Caki2 (cell line): ENCODE results near the gene ESD. TPM values are rescaled to one million over a fixed set of nuclear protein-coding genes. Genes with fewer than 3 reads are reported as not detected.

ENCODE experiments used
- DNase-seq: peaks from one replicate; pipeline ENCODE4 v3.0.0-alpha.2; 2015; ENCODE audit warnings: low read depth
- in situ Hi-C: cut with HindIII; loops from 2 replicates; pipeline ENCODE4 v1.10.0; 2016; ENCODE audit warnings: low sequenced_read_pairs, low pct_unique_long_range_greater_than_20kb, mixed read lengths
- total RNA-seq: library from RNA; depleted of rRNA; stranded (reverse); fragments of >200 nt; shearing (Covaris generic); gene quantifications from 2 replicates; pipeline ENCODE4 v1.2.3, GENCODE V29; 2014; ENCODE audit warnings: low replicate concordance

ESD gene
- total RNA-seq, 1 experiment from 2014 or later, result 105 TPM

DNA sequence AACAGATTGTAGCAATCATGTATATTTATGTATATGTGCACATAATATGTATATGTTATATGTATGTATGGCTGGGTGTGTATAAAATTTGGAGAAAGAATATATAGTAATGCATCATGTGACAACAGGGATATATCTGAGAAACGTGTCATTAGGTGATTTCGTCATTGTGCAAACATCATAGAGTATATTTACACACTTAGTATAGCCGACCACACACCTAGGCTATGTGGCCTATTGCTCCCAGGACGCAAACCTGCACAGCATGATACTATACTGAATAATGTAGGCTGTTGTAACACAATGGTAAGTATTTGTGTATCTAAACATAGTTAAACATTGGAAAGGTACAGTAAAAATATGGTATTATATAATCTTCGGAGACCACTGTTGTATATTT lies 43.8 kb downstream of the ESD start:
- in situ Hi-C loops, result no loop called here
- no peak for DNase-seq

DNA sequence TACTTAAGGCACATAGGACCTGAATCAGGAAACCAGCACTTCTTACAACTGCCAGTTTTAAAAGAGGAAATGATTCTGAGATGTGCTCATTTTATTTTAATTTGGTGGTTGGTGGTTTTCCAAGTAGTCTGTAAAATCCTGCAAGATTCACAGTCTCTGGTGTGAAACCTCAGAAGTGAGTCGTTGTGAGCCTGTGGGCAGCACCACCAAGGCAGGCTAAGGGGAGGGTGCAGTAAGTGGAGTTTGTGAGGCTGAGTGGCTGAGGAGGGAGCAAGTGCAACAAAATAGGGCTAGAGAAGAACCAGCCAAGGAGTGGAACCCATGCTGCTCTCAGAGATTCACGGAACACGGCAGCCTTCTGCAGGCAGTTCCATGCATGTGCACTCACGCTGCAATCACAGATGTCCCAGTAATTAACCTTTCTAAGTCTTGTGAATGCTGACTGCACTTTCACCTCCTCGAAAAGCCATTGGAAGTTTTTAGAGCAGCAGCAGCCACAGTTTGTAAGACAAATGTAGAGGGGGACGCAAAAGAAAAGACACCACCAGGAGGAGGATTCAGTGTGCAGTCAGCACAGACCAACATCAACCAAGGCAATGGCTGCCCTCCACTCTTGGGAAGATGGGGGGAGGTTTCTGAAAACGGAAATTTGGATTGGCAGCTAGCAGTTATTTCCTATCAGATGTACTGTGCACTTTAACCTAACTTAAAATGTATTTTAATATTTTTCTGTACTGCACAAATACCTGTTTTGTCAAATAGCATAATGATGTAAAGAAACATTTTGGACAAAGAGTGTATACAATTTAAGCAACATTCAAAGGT lies 44.9 kb downstream of the ESD start:
- DNase-seq, result no peak
- in situ Hi-C loops, result no loop called here

DNA sequence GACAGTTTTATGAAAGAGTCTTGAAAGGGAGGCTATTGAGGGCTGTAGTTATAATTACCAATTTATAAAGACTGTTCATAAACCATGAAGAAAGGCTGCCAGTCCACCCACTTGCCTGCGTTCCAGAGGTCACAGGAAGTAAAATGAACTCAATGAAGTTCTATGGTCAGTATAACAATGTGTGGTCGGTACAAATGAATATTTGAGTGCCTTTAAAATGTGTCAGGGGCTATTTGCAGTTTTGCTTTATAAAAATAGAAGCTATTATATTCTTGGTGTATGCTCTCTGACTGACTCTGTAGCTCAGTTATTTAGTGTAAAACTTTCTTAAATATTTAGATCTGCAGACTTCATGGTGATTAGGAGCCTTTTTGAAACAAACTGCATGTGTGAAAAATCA lies 47.0 kb downstream of the ESD start:
- DNase-seq, result no peak
- in situ Hi-C loops, result no loop called here

DNA sequence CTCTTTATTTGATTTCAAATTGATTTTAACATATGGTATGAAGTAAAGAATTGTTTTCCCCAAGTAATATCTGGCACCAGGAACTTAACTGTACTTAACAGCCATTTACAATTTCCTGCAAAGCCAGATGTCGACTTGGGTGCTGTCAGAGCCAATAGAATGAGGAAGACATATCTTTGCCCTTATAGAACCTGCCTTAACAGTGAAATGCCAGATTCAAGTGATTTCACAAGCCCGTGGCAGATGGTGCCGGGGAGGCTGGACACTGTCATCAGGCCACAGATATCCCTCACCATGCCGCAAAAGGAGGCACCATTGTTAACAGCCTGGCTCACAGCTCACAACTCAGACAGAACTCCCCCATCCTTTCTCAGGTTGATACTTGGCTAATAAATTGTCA lies 48.7 kb downstream of the ESD start:
- in situ Hi-C loops, result no loop called here

DNA sequence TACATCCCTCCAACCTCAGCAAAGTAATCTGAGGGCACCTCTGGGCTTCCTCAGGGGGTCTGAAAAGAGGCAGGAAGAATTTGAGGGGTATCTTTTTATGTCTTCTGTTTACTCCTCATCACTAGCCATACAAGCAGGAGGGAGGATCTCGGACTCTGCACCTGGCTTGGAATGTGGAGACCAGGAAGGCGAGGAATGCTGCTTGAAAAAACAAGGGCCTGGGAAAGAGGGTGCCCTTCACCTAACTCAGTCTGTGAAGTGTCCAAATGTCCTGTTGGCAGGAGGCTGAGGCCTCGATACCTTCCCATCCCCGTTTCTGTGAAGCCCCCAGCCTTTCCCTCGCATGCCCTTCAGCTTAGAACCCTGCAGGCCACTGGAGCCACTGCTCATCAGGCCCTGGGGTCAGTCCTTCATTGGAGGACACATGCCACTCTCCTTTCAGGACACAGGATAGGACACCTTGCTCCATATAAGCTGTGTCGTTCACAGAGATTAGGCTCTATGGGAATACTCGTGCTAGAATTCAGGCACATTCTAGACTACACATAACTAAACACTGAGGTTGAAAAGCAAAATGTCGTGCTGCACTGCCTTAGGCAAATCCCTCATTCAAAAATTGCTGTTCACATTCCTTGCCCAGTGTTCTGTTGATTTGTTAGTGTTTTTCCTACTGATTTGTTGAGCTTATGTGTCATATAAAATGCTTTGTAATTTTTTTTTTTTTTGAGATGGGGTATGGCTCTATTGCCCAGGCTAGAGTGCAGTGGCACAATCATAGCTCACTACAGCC lies 49.7 kb downstream of the ESD start:
- DNase-seq, result no peak
- in situ Hi-C loops, result no loop called here

More for the DNA sequence above, 48.7 kb downstream of the ESD start:
- no peak for DNase-seq

DNA sequence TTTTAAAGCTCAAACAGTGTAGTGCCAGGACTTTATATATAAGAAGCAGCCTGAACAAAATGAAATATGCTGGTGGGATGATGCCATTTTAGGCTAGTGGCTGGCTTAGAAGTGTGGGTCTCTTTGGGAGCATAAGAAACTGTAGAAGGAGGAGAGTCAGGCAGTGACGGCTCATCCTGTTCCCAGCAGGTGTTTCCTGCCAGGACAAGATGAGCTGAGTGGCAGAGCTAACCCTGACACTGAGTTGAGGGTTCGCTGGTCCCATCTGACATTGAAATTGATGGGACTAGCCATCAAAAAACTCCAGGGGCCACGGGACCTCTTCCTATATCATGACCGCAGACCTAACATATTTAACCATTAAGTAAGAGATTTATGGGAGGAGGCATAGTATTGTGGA lies 51.3 kb downstream of the ESD start:
- in situ Hi-C loops, result no loop called here
- no peak for DNase-seq

DNA sequence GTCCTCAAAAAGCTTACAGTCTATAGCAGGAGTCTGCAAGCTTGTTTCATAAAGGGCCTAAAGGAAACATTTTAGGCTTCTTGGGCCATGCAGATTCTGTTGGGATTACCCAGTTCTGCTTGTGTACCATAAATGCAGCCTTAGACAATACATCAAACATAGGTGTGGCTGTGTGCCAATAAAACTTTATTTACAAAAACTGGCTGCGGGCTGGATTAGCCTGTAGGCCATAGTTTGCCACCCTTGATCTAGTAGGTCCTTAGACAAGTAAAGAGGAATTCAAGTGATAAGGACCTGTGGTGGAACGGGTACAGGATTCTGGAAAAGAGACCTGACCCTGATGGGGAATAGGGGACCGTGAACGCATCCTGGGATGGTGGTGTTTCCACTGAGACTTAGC lies 51.9 kb downstream of the ESD start:
- in situ Hi-C loops, result no loop called here
- no peak for DNase-seq

DNA sequence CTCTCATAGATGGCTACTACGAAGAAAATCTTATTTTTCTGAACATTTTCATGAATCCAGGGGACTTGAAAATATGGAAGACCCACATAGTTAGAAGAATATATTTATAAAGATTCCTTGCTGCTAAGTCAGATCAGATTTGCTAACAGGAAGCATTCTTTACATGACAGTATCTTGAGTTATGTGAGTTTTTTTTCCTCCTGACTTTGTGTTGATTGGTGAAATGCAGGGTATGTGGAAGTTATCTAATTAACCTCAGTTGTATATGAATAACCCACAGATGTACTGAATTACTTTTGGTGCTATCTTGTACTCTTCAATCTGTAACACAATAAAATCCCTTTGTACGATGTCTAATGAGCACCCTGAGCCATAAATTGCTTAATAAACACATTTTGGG lies 53.8 kb downstream of the ESD start:
- DNase-seq, result no peak
- in situ Hi-C loops, result no loop called here

DNA sequence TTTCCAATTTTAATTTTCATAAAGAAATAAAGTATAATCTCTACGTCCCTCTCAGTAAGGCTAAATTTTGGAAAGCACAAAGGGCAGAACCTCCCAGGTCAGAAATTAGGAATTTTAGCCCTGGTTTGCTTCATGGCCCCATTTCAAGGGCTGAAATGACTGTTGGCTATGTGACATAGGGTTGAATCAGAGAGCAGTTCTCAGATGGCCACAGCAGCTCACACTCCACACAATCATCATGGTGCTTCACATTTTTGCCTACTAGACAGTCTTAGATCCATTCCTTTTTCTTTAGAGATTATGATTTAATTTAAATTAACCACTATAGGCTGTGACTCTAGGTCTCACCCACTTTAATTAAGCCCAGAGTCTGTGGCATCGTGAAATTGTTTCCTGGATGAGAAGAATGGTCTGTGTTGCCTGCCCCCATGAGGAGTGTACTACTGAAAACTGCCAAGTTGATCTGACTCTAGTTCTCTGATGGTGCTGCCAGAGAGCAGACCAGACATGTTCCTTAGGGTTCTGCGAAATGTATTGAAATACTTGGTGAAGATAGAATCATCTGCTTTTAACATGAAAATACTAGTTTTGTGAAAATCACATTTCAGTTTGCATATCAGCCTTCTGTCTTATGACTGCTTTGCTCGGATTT lies 57.4 kb downstream of the ESD start:
- in situ Hi-C loops, result no loop called here
- DNase-seq, result no peak

DNA sequence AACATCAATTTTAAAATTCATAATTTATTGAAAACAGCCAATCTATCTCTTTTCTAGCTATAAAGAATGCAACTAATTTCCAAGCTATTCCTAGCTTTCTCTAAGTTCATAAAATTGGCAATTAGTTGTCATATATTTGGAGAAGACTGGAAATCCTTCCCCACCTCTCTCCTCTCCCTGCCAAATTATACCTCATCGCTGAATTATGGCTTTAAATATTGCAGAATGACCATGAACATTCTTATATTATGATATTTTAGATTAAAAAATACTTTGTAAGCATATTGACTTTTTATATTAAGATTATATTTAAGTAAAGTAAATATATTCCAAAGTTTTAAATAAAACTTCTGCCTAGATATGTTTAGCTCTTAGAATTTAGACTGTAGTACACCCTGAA lies 58.2 kb downstream of the ESD start:
- in situ Hi-C loops, result no loop called here
- no peak for DNase-seq

DNA sequence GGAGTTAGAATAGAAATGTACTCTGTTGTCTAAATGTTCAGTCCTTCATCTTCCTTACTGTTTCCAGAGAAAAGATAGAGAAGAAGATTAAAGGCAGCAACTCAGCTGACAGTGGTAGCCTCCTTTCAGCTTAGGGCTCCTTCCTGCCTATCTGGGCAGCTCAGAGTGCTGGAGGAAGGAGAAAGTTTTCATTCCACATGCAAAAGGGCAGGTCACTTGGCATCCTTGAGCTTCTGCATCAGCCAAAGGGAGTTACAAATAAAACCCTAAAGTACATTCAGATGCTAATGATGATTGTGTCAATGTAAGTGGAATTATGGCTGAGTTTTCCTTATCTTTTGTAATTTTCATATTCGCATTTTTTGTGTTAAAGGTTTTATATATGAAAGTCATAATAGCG lies 58.9 kb downstream of the ESD start:
- in situ Hi-C loops, result no loop called here
- DNase-seq, result no peak

DNA sequence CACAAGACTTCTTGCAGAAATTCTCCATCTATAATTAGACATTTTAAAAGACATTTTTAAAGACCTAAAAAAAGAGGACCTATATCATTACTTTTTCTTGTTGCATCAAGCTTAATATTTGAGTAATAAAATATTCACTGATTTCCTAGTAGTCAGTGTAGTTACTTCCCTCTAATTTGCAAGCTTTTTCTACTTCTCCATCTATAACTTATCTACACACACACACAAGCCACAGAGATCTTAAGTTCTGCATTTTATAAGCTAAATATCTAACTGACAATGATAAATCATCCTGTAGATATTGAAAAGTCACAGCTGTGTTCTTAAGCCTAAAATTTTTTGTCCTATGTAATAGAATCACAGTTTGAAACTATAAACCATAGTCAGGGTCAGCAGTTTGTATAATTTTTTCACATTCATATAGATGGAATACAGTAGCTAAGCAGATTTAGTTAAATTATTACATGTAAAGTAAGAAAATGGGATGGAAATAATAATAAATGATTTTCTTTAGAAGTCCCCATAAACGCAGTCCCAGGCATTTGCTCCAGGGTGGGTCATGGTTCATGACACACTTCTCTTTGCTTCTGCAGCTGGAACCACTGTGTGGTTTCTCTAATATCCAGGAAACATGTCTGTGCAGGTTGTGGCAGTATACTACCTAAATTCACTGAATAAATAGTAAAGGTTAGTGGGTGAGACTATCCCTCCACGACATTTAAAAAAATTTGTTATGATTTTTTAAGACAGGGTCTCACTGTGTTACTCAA lies 60.2 kb downstream of the ESD start:
- in situ Hi-C loops, result no loop called here
- no peak for DNase-seq

DNA sequence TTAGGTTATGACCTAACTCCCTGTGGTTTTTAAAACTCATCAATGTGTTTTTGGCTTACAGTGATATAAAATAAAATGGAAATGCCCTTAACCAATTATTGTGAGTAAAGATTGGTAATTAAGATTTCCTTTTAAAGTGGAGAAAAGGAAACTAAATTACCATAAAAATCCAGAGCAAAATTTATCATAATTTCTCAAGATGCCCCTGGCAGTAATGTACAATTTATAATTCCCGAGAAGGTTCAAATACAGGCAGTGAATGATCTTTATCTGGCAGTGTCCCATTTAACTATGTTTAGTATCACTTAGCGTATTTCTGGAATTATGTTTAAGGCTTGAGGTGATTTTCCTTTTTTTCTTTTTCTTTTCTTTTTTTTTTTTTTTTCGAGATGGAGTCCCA lies 61.5 kb downstream of the ESD start:
- DNase-seq, result no peak
- in situ Hi-C loops, result no loop called here

DNA sequence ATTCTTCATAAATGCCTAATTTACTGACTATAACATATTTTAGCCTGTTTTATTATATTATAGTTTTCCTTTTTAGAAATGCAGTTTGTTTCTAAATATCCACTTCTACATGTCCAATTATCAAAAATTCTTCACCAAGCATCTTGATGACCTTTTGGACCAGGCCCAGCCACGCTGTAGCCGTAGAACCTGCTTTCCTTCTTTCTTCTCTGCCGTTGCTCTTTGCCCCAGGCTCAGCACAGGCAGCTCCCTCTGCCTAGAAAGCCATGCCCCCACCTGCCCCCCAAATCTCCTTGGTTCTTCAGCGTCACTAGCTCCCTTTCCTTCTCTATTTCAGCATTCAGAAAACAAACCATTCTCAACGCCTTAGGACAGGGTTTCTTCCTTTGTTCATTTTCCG lies 65.4 kb downstream of the ESD start:
- no peak for DNase-seq
- in situ Hi-C loops, result no loop called here

DNA sequence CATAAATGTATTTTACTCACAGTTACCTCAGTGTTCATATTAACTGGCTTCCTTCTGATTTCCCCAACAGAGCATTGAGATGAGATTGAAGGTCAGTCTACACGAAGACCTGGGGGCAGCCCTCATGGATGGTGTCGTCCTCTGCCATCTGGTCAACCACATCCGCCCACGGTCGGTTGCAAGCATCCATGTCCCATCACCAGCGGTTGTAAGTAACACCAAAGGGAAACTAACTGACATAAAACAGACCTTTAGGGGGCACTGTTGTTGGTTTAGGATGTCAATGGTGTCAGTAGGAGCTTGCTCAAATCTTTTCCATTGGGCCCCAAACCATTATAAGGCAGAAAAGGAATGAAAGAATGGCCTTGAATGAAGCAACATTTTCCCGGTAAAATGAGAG lies 68.2 kb downstream of the ESD start:
- no peak for DNase-seq
- in situ Hi-C loops, result no loop called here

DNA sequence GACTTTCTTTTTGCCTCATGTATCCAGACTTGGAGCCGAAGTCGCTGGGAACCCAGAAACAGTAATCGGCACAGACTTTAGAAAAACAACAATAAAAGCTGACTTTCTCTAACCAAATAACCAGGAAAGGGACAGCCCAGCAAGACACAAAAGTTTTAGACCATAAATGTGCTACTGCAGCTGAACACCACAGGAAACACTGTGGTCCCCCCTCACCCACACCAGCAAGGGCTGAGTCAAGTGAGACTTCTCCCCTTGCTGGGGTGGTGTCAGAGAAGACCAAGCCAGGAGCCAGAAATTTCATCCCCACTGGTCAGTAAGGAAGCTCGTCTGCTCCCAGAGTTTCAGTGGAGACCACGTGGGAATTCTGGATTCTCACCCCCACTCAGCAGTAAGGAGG lies 70.6 kb downstream of the ESD start:
- in situ Hi-C loops, result no loop called here
- DNase-seq, result no peak
